Mesodermal cell (in vitro differentiated cells): Measurements from ENCODE around the gene SS18L1.

Experiments used
- H3K27ac ChIP-seq: 2 replicates; pipeline ENCODE4 v1.7.0; 2013; ENCODE audit warnings: mild to moderate bottlenecking, low read depth, low read length, moderate library complexity; ENCODE audit not compliant: severe bottlenecking
- H3K36me3 ChIP-seq: 2 replicates; pipeline ENCODE4 v1.7.1; 2013; ENCODE audit warnings: mild to moderate bottlenecking, low read length, moderate library complexity; ENCODE audit not compliant: control insufficient read depth, insufficient read depth
- H3K4me1 ChIP-seq: one replicate; pipeline ENCODE4 v1.7.1; 2013; ENCODE audit warnings: mild to moderate bottlenecking, low read length; ENCODE audit not compliant: insufficient read depth, control insufficient read depth, poor library complexity, severe bottlenecking
- H3K4me3 ChIP-seq: 2 replicates; pipeline ENCODE4 v1.7.0; 2013; ENCODE audit warnings: low read length, control low read depth, mild to moderate bottlenecking; ENCODE audit not compliant: insufficient read depth, poor library complexity, severe bottlenecking; ENCODE audit errors: extremely low read depth
- H3K9me3 ChIP-seq: 2 replicates; pipeline ENCODE4 v1.7.1; 2013; ENCODE audit warnings: mild to moderate bottlenecking, low read length, moderate library complexity; ENCODE audit not compliant: control insufficient read depth
- WGBS, 2 experiments: methylation state at CpG; one replicate each; pipeline ENCODE4 v1.1.5; 2013; ENCODE audit warnings: missing lambda C conversion rate in 2 of 2; ENCODE audit not compliant: insufficient coverage in 2 of 2; 5-methylcytosine and 5-hydroxymethylcytosine counted together

SS18L1 gene

DNA sequence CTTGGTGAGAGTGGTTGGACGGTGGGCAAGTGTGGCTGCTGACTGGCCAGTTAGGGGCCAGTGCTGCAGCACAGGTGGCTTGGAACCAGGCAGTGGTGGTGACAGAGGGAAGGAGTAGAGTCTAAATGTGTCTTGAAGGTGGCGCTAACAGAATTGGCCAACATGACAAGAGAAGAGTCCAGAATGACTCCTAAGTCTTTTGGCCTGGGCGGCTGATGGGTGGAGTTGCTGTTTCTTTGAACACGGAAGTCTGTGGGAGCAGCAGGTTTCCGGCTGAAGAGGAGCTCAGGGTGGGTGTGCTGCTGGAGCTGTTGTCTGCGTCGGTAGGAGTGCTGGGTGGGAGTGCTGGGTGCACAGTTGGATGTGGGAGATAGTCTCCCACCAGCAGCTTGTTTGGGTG is 11.1 kb upstream of the SS18L1 start:
- H3K36me3 ChIP-seq, result peaks cover 98% of the 10 kb centered on the region
- no peak overlapping the region for H3K27ac ChIP-seq
- no peaks in the 10 kb centered on the region for H3K4me1 ChIP-seq
- no peaks in the 10 kb centered on the region for H3K9me3 ChIP-seq
- H3K4me3 ChIP-seq, result no peak overlapping the region
- WGBS, 2 experiments, result 97 to 100% methylated on average over 5 of the region's 7 CpGs

DNA sequence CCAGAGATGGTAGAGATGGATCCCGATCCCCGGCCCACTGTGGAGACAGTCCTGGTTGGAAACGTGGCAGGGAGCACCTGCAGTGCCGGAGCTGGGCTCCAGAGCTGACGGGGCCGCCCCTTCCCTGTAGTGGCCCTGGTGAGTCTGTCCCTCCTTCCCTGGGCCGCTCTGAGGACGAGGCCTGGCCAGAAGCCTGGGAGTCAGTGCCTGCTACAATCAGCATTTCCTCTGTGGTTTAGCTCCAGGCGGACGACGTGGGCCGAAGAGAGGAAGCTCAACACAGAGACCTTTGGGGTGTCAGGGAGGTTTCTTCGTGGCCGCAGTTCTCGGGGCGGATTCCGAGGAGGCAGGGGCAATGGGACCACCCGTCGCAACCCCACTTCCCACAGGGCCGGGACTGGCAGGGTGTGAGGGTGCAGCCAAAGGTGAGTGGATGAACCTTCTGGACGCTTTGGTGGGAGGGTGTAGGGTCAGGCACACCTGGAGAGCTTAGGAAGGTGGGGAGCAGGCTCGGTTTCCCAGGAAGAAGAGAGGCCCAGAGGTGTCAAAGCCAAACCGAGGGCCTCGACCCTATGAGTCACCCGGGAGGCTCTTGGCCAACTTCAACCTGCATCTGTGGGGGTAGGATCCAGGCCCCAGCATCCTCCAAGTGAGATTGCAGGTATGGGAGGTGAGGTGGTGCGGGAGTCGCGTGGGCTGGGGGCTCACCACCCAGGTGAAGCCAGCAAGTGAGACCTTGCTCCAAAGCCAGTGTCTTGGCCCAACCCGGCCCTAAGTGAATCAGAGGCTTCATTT is 10.3 kb upstream of the SS18L1 start:
- no peak overlapping the region for H3K27ac ChIP-seq
- H3K9me3 ChIP-seq, result no peaks in the 10 kb centered on the region
- 93% methylated on average over 26 to 29 of the region's 29 CpGs for WGBS, 2 experiments
- H3K4me3 ChIP-seq, result no peak overlapping the region
- H3K36me3 ChIP-seq, result peaks cover 98% of the 10 kb centered on the region
- H3K4me1 ChIP-seq, result no peaks in the 10 kb centered on the region

DNA sequence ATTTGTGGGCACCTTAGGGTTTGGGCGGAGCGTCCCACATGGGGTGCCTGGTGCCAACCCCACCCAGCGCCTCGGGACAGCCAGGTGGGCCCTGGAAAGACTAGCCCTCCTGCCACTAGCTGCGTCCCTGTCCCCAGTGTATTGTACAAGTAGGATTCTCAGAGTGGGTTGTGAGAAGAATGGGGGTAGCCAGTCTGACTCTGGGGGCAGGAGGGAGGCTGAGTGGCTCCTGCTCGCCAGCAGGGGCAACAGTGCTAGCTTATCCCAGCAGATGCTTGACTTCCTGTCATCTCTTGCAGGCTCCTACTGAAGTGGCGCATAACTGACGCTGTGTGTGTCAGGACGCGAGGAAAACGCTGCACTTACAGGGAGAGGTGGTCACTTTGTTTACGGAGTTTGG is 9.7 kb upstream of the SS18L1 start:
- peaks cover 98% of the 10 kb centered on the region for H3K36me3 ChIP-seq
- no peaks in the 10 kb centered on the region for H3K4me1 ChIP-seq
- H3K27ac ChIP-seq, result no peak overlapping the region
- no peaks in the 10 kb centered on the region for H3K9me3 ChIP-seq
- no peak overlapping the region for H3K4me3 ChIP-seq
- WGBS, 2 experiments, result 96% methylated on average over 8 to 12 of the region's 12 CpGs

- Histone ChIP-seq H3K36me3 (peaks cover 98% of the 10 kb centered on the region), H3K27ac (no peak overlapping the region), H3K4me3 (no peak overlapping the region), H3K9me3 (no peaks in the 10 kb centered on the region), H3K4me1 (no peaks in the 10 kb centered on the region)
- WGBS, 2 experiments, result 92 to 97% methylated on average over 7 of the region's 11 CpGs
Observed at GRCh38 chr20:62134735-62135231, 8.8 kb upstream of the SS18L1 start.

GRCh38 chr20:62135573-62136266 is 7.8 kb upstream of the SS18L1 start:
- H3K36me3 ChIP-seq, result peaks cover 98% of the 10 kb centered on the region
- H3K27ac ChIP-seq, result no peak overlapping the region
- peaks cover 4% of the 10 kb centered on the region for H3K4me1 ChIP-seq
- H3K4me3 ChIP-seq, result no peak overlapping the region
- WGBS, 2 experiments, result 92 to 100% methylated on average over 8 of the region's 8 CpGs
- no peaks in the 10 kb centered on the region for H3K9me3 ChIP-seq

DNA sequence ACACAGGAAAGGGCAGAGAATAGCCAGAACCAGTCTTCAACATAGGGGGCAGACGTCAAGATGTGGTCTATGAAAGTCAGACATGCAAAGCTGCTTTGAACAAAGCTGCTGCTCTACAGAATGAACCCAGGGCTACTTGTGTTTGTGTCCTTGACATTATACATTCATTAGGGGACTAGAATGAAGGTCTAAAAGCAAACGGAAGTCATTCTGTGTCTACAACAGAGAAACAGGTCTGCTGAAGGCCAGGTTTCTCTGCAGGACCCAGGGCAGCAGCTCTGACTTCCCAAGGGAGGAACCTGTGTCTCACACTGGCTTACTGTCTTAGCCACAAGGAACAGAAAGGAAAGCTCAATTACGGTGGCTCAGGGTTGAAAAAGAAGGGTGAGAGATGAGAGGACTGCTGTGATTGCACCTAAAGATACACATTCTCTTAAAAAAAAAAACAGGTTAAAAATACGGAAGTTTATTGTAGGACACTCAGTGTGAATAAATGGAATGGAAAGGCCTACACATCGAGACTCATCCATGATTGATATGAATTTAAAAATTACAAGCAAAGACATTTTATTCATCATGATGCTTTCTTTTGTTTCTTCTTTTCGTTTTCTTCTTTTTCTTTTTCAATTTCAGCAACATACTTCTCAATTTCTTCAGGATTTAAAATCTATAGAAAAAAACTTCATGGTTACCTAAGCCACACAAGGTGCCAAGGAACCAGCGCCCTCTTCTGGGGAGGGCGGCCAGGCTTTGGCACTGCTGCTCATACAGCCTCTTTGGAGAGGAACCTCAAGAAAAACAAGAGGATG is 7.1 kb upstream of the SS18L1 start:
- Histone ChIP-seq H3K36me3 (peaks cover 98% of the 10 kb centered on the region), H3K4me1 (peaks cover 9% of the 10 kb centered on the region), H3K9me3 (no peaks in the 10 kb centered on the region), H3K27ac (no peak overlapping the region), H3K4me3 (no peak overlapping the region)
- 64 to 67% methylated on average over 4 to 5 of the region's 8 CpGs for WGBS, 2 experiments

GRCh38 chr20:62137092-62137384 is 6.5 kb upstream of the SS18L1 start:
- no peaks in the 10 kb centered on the region for H3K9me3 ChIP-seq
- peaks cover 92% of the 10 kb centered on the region for H3K36me3 ChIP-seq
- WGBS, 2 experiments, result 70 to 93% methylated on average over 5 to 6 of the region's 6 CpGs
- H3K27ac ChIP-seq, result no peak overlapping the region
- H3K4me1 ChIP-seq, result peaks cover 9% of the 10 kb centered on the region
- H3K4me3 ChIP-seq, result no peak overlapping the region

DNA sequence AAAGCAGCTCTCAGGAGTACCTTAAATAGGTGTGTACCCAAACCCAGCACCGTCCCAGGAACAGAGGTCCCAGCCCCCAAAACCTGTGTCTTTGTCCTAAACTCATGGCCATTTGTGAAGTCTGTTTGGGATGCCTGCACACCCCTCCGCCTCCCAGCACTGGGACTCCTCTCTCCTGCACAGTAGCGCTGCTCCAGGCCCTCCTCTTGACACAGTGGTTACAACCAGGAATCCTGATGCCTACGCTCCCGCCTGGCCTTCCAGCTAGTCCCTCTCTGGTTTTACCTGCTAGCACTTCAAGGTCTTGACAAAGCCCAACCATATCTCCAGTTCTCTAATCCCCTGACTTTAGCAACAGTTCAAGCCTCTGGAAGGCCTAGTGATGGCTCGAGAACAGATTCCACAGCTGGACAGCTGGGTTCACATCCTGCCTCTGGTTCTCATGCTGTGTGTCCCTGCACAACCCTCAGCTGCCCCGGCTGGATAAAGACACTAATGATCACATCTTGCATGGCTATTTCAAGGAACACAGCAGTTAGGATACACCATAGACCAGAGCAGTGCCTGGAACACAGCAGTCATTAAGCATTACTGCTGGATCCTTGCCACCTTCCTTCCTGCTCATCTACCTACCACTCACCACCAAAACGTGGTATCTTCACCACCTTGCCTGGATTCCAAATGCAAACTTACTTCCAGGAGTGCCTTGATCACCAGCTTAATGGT is 5.9 kb upstream of the SS18L1 start:
- H3K36me3 ChIP-seq, result peaks cover 86% of the 10 kb centered on the region

DNA sequence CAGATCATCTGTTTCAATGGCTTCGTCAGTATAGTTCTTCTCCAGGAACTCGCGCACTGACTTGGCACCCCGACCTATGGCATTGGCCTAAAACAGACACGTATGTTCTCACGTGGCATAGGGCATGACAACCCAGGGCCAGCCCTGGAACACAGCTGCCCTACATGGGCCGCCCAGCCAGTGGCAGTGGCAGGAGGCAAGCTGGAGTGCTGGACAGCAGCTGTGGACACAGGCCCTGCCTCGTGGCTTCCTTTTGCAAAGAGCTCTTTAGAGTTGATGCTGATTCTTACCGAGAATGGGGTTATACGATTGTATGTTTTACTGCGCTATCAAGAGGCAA is 5.4 kb upstream of the SS18L1 start:
- Histone ChIP-seq H3K4me3 (no peak overlapping the region), H3K9me3 (no peaks in the 10 kb centered on the region), H3K36me3 (peaks cover 81% of the 10 kb centered on the region), H3K27ac (no peak overlapping the region), H3K4me1 (peaks cover 9% of the 10 kb centered on the region)
- WGBS, 2 experiments, result 88 to 89% methylated on average over 9 to 10 of the region's 11 CpGs

More for the DNA sequence above, 5.9 kb upstream of the SS18L1 start:
- H3K9me3 ChIP-seq, result no peaks in the 10 kb centered on the region
- peaks cover 9% of the 10 kb centered on the region for H3K4me1 ChIP-seq
- WGBS, 2 experiments, result 94 to 97% methylated on average over 8 of the region's 8 CpGs
- no peak overlapping the region for H3K4me3 ChIP-seq
- no peak overlapping the region for H3K27ac ChIP-seq

GRCh38 chr20:62138912-62139311 is 4.7 kb upstream of the SS18L1 start:
- Histone ChIP-seq H3K4me1 (peaks cover 9% of the 10 kb centered on the region), H3K27ac (no peak overlapping the region), H3K9me3 (no peaks in the 10 kb centered on the region), H3K36me3 (peaks cover 74% of the 10 kb centered on the region), H3K4me3 (no peak overlapping the region)
- 93 to 98% methylated on average over 9 to 10 of the region's 10 CpGs for WGBS, 2 experiments
